ENCODE measurements around the gene MMP13.

DNA sequence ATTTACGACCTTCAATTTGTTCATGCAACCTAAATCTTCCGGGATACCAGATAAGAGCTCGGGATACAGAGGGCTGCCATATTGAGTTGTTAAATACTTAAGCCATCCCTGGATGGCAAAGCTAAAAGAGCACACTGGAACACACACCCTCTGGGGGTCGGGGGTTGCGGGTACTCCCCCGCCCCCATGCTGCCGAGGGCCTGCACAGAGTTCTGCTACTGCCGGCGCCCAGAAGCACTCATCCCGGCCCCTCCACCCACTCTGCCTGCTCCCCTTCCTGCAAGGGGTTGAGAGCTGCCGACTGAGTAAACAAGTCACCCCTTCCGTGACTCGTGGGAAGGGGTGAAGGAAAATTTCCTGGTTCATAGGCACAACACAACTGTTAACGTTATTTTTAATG, 9.3 kb upstream of the MMP13 start:
- no peak for TF ChIP-seq EZH2phosphoT487 (IDR thresholded peaks at IDR 0.05; ENCODE audit: low read depth, severe bottlenecking, unreplicated experiment)
- no peak for TF ChIP-seq CTCF (IDR thresholded peaks at IDR 0.05; ENCODE audit: poor library complexity)
- no peak for TF ChIP-seq EZH2 (IDR thresholded peaks at IDR 0.05; ENCODE audit: borderline replicate concordance)

All from hepatocyte (in vitro differentiated cells).